ENCODE data around the gene BOLA3.

BOLA3 gene

GRCh38 chr2:74119339-74119738 is 28.4 kb downstream of the BOLA3 start:
- Histone ChIP-seq H4K20me1 (ENCODE audit: insufficient read depth, low read length) (no peaks in the 10 kb centered on the region), H3K27ac (ENCODE audit: low read length) (no peak overlapping the region), H3K9me3 (ENCODE audit: insufficient read depth, low read length) (peaks cover 9% of the 10 kb centered on the region; the same call in 1 of the 2 replicates), H3K9ac (ENCODE audit: low read length) (peak overlapping the region; percentile 87; the same call in 1 of the 2 replicates), H3K4me3 (ENCODE audit: low read length) (peak overlapping the region; percentile 92), H3K36me3 (replicated peaks; ENCODE audit: low read depth, low read length) (peaks cover 10% of the 10 kb centered on the region), H3K4me2 (ENCODE audit: low read length) (peak overlapping the region; percentile 82), H2AFZ (ENCODE audit: low read depth, low read length) (peak overlapping the region; percentile 43; the same call in 1 of the 2 replicates), H3K4me1 (ENCODE audit: low read length) (peaks cover 11% of the 10 kb centered on the region), H3K27me3 (ENCODE audit: low read depth, low read length) (no peaks in the 10 kb centered on the region), H3K79me2 (ENCODE audit: low read length) (no peaks in the 10 kb centered on the region)
- peak; percentile 33 for TF ChIP-seq CTCF (IDR thresholded peaks at IDR 0.05; ENCODE audit: low read depth, low read length)
- no peak for TF ChIP-seq EZH2phosphoT487 (IDR thresholded peaks at IDR 0.05; ENCODE audit: low read depth)

- Histone ChIP-seq H4K20me1 (ENCODE audit: insufficient read depth, low read length) (0 out of 2 replicates have a peak, but pooled peaks cover 5% of the 10 kb centered on the region), H2AFZ (ENCODE audit: low read depth, low read length) (no peak overlapping the region), H3K9ac (ENCODE audit: low read length) (no peak overlapping the region), H3K27ac (ENCODE audit: low read length) (no peak overlapping the region), H3K4me3 (ENCODE audit: low read length) (no peak overlapping the region), H3K4me2 (ENCODE audit: low read length) (no peak overlapping the region), H3K27me3 (ENCODE audit: low read depth, low read length) (no peaks in the 10 kb centered on the region), H3K4me1 (ENCODE audit: low read length) (0 out of 2 replicates have a peak, but pooled peaks cover 4% of the 10 kb centered on the region), H3K9me3 (ENCODE audit: insufficient read depth, low read length) (no peaks in the 10 kb centered on the region), H3K79me2 (ENCODE audit: low read length) (no peaks in the 10 kb centered on the region), H3K36me3 (replicated peaks; ENCODE audit: low read depth, low read length) (peaks cover 10% of the 10 kb centered on the region)
- no peak for TF ChIP-seq CTCF (IDR thresholded peaks at IDR 0.05; ENCODE audit: low read depth, low read length)
- no peak for TF ChIP-seq EZH2phosphoT487 (IDR thresholded peaks at IDR 0.05; ENCODE audit: low read depth)
These were observed 36.3 kb downstream of the BOLA3 start for GRCh38 chr2:74111380-74111779.

- Histone ChIP-seq H4K20me1 (ENCODE audit: insufficient read depth, low read length) (0 out of 2 replicates have a peak, but pooled peaks cover 5% of the 10 kb centered on the region), H3K4me1 (ENCODE audit: low read length) (0 out of 2 replicates have a peak, but pooled peaks cover 4% of the 10 kb centered on the region), H2AFZ (ENCODE audit: low read depth, low read length) (no peak overlapping the region), H3K9me3 (ENCODE audit: insufficient read depth, low read length) (no peaks in the 10 kb centered on the region), H3K79me2 (ENCODE audit: low read length) (0 out of 2 replicates have a peak, but pooled peaks cover 5% of the 10 kb centered on the region), H3K4me2 (ENCODE audit: low read length) (no peak overlapping the region), H3K36me3 (replicated peaks; ENCODE audit: low read depth, low read length) (peaks cover 15% of the 10 kb centered on the region), H3K27me3 (ENCODE audit: low read depth, low read length) (no peaks in the 10 kb centered on the region), H3K9ac (ENCODE audit: low read length) (no peak overlapping the region), H3K27ac (ENCODE audit: low read length) (no peak overlapping the region), H3K4me3 (ENCODE audit: low read length) (no peak overlapping the region)
- no peak for TF ChIP-seq CTCF (IDR thresholded peaks at IDR 0.05; ENCODE audit: low read depth, low read length)
- TF ChIP-seq EZH2phosphoT487 (IDR thresholded peaks at IDR 0.05; ENCODE audit: low read depth): no peak
These were observed 37.2 kb downstream of the BOLA3 start for GRCh38 chr2:74110537-74110936.

GRCh38 chr2:74109551-74109950 is 38.2 kb downstream of the BOLA3 start:
- Histone ChIP-seq H3K9me3 (ENCODE audit: insufficient read depth, low read length) (no peaks in the 10 kb centered on the region), H2AFZ (ENCODE audit: low read depth, low read length) (no peak overlapping the region), H4K20me1 (ENCODE audit: insufficient read depth, low read length) (0 out of 2 replicates have a peak, but pooled peaks cover 5% of the 10 kb centered on the region), H3K27ac (ENCODE audit: low read length) (no peak overlapping the region), H3K79me2 (ENCODE audit: low read length) (0 out of 2 replicates have a peak, but pooled peaks cover 5% of the 10 kb centered on the region), H3K4me3 (ENCODE audit: low read length) (no peak overlapping the region), H3K4me1 (ENCODE audit: low read length) (0 out of 2 replicates have a peak, but pooled peaks cover 4% of the 10 kb centered on the region), H3K27me3 (ENCODE audit: low read depth, low read length) (no peaks in the 10 kb centered on the region), H3K36me3 (replicated peaks; ENCODE audit: low read depth, low read length) (peaks cover 21% of the 10 kb centered on the region), H3K9ac (ENCODE audit: low read length) (no peak overlapping the region), H3K4me2 (ENCODE audit: low read length) (no peak overlapping the region)
- TF ChIP-seq EZH2phosphoT487 (IDR thresholded peaks at IDR 0.05; ENCODE audit: low read depth) (no peak), CTCF (IDR thresholded peaks at IDR 0.05; ENCODE audit: low read depth, low read length) (no peak)

Data from OCI-LY3 (cell line).